Kidney (tissue), 14 donors: ENCODE results near the gene SAFB. TPM values are rescaled to one million over a fixed set of nuclear protein-coding genes. Genes with fewer than 3 reads are reported as not detected.

Experiments used
- DNase-seq, 5 donors: peaks; one replicate each; pipeline ENCODE4 v3.0.0-alpha.2; 2013 to 2020
- FAIRE-seq: peaks from 2 replicates; lab custom pipeline; 2012; peaks lifted over from hg19 to GRCh38; lab: Jason Lieb, UNC
- H3K27ac ChIP-seq, 2 donors: one replicate each; pipeline ENCODE4 v1.7.0; 2013; ENCODE audit warnings: low read depth in 2 of 2, low read length in 2 of 2, inconsistent platforms in 1 of 2
- H3K27me3 ChIP-seq: one replicate; pipeline ENCODE4 v1.7.1; 2013; ENCODE audit warnings: low read length, inconsistent platforms; ENCODE audit not compliant: control insufficient read depth, insufficient read depth
- H3K36me3 ChIP-seq, 3 donors: one replicate each; pipeline versions ENCODE4 v1.7.0 to v1.7.1; 2013; ENCODE audit warnings: low read length in 3 of 3, control low read depth in 1 of 3, inconsistent platforms in 1 of 3; ENCODE audit not compliant: insufficient read depth in 3 of 3, control insufficient read depth in 2 of 3
- H3K4me1 ChIP-seq, 3 donors: one replicate each; pipeline versions ENCODE4 v1.7.0 to v1.7.1; 2013; ENCODE audit warnings: low read length in 3 of 3, inconsistent platforms in 1 of 3, low read depth in 1 of 3; ENCODE audit not compliant: control insufficient read depth in 2 of 3, insufficient read depth in 2 of 3
- H3K4me3 ChIP-seq, 3 donors: one replicate each; pipeline versions ENCODE4 v1.7.0 to v1.8.1; 2013; ENCODE audit warnings: low read length in 3 of 3, control low read depth in 1 of 3, inconsistent platforms in 1 of 3
- H3K9ac ChIP-seq, 3 donors: one replicate each; pipeline versions ENCODE4 v1.7.0 to v1.7.1; 2013; ENCODE audit warnings: low read length in 3 of 3, control low read depth in 1 of 3, inconsistent platforms in 1 of 3
- H3K9me3 ChIP-seq, 3 donors: one replicate each; pipeline versions ENCODE4 v1.7.0 to v1.7.1; 2013; ENCODE audit warnings: low read length in 3 of 3, control low read depth in 1 of 3, inconsistent platforms in 1 of 3; ENCODE audit not compliant: control insufficient read depth in 2 of 3, insufficient read depth in 1 of 3
- intact Hi-C: fragments of 100-400 bp; cut with DNase I; formaldehyde crosslinking; loops from one replicate; pipeline ENCODE4 v1.11.1; 2022
- polyA plus RNA-seq: library from polyadenylated mRNA; stranded (reverse); fragments of 350-450 nt; fragmentation: Illumina TruSeq; extraction: RNeasy Lipid Tissue Mini Kit (QIAGEN cat#74804); gene quantifications from one replicate; pipeline ENCODE4 v1.2.3, GENCODE V29; 2014; ENCODE audit warnings: low read depth, low replicate concordance; ENCODE audit not compliant: insufficient read depth
- total RNA-seq: library from RNA; stranded (reverse); fragmentation: NEBNext Ultra II Directional; extraction: Animal tissue kit (Norgen Biotek cat#: 25700); gene quantifications from one replicate; pipeline ENCODE4 v1.2.1, GENCODE V29; 2021
- TF ChIP-seq, protein P1 (sequence below): IDR thresholded peaks from 3 replicates; pipeline ENCODE4 v1.5.1; 2012; ENCODE audit warnings: mild to moderate bottlenecking, moderate library complexity, borderline replicate concordance; ENCODE audit not compliant: insufficient read depth; ENCODE audit errors: extremely low read depth
- donor health status: control.
- donor health status: control.
- donor health status: control.
- donor health status: control.
- donor health status: control.
- donor health status: DM: yes; HTN: yes; CAD: no.
- donor health status: Normal renal cell carcinoma (clear cell type).

The SAFB gene
- total and polyA plus RNA-seq, 2 donors from 2014 or later = 35.0 to 88.6 TPM

DNA sequence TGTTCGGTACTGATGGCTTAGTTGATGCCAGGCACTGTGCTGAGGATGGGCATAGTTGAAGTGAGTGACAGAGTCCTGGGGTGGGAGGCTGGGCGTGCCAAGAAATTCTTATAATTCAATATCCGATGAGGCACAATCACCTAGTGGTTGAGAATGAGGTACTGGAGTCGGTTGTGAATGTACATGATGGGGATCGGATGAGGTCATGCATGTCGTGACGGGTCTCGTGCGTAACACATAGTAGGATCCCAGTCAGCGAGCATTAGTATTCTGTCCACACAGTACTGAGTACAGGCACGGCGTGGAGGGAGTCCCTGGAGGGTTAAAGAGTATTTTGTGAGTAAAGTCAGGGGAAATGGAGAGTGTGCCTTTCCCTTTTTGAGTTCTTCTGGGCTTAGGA, 2.8 kb downstream of the SAFB start:
- intact Hi-C loops = no loop called here
- Histone ChIP-seq H3K27ac (no peak overlapping the region), H3K36me3 (peaks cover 10 to 34% (median 20%) of the 10 kb centered on the region in 3 donors)

DNA sequence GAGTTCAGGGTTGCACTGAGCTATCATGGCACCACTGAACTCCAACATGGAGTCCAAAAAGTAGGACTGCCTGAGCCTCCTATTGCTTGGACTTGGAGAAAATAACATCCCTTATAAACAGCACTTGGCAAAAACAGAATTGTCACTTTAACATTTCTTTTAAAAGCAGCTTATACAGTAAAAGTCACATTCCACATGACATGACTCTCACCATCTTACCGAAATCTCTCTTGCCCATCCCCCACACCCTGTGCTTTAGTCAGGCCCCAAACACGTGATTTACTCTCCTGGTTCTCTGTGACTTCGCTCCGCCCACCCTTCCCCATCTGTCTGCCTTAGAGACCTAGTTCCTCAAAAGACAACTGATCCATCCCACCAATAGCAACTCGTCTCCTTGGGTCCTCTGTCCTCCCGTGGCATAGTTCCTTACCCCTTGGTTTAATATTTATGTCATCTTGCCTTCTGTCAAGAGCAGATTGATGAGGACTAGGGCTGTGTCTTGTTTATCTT, 4.6 kb downstream of the SAFB start:
- Histone ChIP-seq H3K4me1 (peaks cover 0 to 31% (median 21%) of the 10 kb centered on the region in 3 donors), H3K36me3 (peaks cover 10 to 32% (median 18%) of the 10 kb centered on the region in 3 donors), H3K9ac (no peak overlapping the region), H3K27ac (no peak overlapping the region), H3K9me3 (no peaks in the 10 kb centered on the region), H3K27me3 (no peaks in the 10 kb centered on the region), H3K4me3 (no peak overlapping the region)
- TF ChIP-seq, protein P1, sequence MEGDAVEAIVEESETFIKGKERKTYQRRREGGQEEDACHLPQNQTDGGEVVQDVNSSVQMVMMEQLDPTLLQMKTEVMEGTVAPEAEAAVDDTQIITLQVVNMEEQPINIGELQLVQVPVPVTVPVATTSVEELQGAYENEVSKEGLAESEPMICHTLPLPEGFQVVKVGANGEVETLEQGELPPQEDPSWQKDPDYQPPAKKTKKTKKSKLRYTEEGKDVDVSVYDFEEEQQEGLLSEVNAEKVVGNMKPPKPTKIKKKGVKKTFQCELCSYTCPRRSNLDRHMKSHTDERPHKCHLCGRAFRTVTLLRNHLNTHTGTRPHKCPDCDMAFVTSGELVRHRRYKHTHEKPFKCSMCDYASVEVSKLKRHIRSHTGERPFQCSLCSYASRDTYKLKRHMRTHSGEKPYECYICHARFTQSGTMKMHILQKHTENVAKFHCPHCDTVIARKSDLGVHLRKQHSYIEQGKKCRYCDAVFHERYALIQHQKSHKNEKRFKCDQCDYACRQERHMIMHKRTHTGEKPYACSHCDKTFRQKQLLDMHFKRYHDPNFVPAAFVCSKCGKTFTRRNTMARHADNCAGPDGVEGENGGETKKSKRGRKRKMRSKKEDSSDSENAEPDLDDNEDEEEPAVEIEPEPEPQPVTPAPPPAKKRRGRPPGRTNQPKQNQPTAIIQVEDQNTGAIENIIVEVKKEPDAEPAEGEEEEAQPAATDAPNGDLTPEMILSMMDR = no peak
- FAIRE-seq (no peak), DNase-seq (peak in 2 of 5 donors; percentile 13 to 52)
- intact Hi-C loops = no loop called here

More for the DNA sequence above, 2.8 kb downstream of the SAFB start:
- Histone ChIP-seq H3K9me3 (no peaks in the 10 kb centered on the region), H3K27me3 (no peaks in the 10 kb centered on the region), H3K9ac (peak overlapping the region in 1 of 3 donors; percentile 23), H3K4me3 (peak overlapping the region in 1 of 3 donors; percentile 98), H3K4me1 (peaks cover 0 to 29% (median 7%) of the 10 kb centered on the region in 3 donors)
- no peak for DNase-seq
- TF ChIP-seq, protein P1 = no peak
- no peak for FAIRE-seq

DNA sequence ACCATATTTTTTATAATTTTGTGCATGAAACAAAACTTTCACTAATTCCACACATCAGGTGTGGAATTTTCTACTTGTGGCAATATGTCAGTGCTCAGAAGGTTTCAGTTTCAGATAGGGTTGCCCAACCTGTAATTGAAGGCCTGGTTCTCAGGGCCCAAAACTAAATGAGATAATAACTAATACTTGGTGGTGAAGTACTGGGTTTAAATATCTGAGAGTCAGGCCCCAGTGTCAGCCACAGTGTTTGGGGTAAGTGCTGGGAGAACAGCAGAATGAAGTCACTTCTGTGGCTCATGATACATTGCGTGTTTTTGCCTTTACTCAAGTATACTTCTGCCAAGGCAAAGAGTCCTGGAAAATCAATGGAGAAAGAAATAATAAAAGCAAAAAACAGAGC, 5.6 kb downstream of the SAFB start:
- no peak for DNase-seq
- Histone ChIP-seq H3K36me3 (peaks cover 10 to 32% (median 18%) of the 10 kb centered on the region in 3 donors), H3K4me1 (peaks cover 0 to 36% (median 28%) of the 10 kb centered on the region in 3 donors), H3K27ac (no peak overlapping the region), H3K9ac (no peak overlapping the region), H3K4me3 (no peak overlapping the region), H3K9me3 (no peaks in the 10 kb centered on the region), H3K27me3 (no peaks in the 10 kb centered on the region)
- FAIRE-seq = no peak
- TF ChIP-seq, protein P1 = no peak
- intact Hi-C loops = no loop called here
